ENCODE measurements around the gene ZNF343. TPM values are rescaled to one million over a fixed set of nuclear protein-coding genes. Genes with fewer than 3 reads are reported as not detected.
"Not testable (repeated sequence)": the region's sequence is repeated elsewhere in the genome, so short reads cannot be mapped to it uniquely, and the experiment has no call there.

Gene ZNF343
- total RNA-seq, 1 experiment from 2014 or later = 11.3 TPM

- DNase-seq (ENCODE audit: low spot score); in situ Hi-C loops (cut with HindIII; ENCODE audit: low sequenced_read_pairs): not testable (repeated sequence)
Observed at GRCh38 chr20:2522826-2523429, 14.2 kb upstream of the ZNF343 start.

GRCh38 chr20:2521369-2522305 is 12.9 kb upstream of the ZNF343 start:
- in situ Hi-C loops (cut with HindIII; ENCODE audit: low sequenced_read_pairs) = no loop called here
- DNase-seq (ENCODE audit: low spot score) = peak; percentile 47

GRCh38 chr20:2520617-2521016 is 11.9 kb upstream of the ZNF343 start:
- DNase-seq (ENCODE audit: low spot score) = no peak
- in situ Hi-C loops (cut with HindIII; ENCODE audit: low sequenced_read_pairs) = no loop called here

- in situ Hi-C loops (cut with HindIII; ENCODE audit: low sequenced_read_pairs) = no loop called here
- DNase-seq (ENCODE audit: low spot score) = no peak
Observed at GRCh38 chr20:2519115-2519809, 10.5 kb upstream of the ZNF343 start.

GRCh38 chr20:2518558-2518957 is 9.8 kb upstream of the ZNF343 start:
- no peak for DNase-seq (ENCODE audit: low spot score)
- in situ Hi-C loops (cut with HindIII; ENCODE audit: low sequenced_read_pairs) = no loop called here

- in situ Hi-C loops (cut with HindIII; ENCODE audit: low sequenced_read_pairs) = no loop called here
- DNase-seq (ENCODE audit: low spot score) = no peak
Observed at GRCh38 chr20:2518096-2518495, 9.4 kb upstream of the ZNF343 start.

- in situ Hi-C loops (cut with HindIII; ENCODE audit: low sequenced_read_pairs) = no loop called here
Observed at GRCh38 chr20:2516399-2516798, 7.7 kb upstream of the ZNF343 start.

GRCh38 chr20:2515203-2515602 is 6.5 kb upstream of the ZNF343 start:
- no peak for DNase-seq (ENCODE audit: low spot score)
- in situ Hi-C loops (cut with HindIII; ENCODE audit: low sequenced_read_pairs) = no loop called here

More at GRCh38 chr20:2516399-2516798, 7.7 kb upstream of the ZNF343 start:
- no peak for DNase-seq (ENCODE audit: low spot score)

GRCh38 chr20:2509794-2510193 is 1.1 kb upstream of the ZNF343 start:
- in situ Hi-C loops (cut with HindIII; ENCODE audit: low sequenced_read_pairs) = no loop called here
- DNase-seq (ENCODE audit: low spot score) = no peak

GRCh38 chr20:2509468-2509781 is 710 bp upstream of the ZNF343 start:
- in situ Hi-C loops (cut with HindIII; ENCODE audit: low sequenced_read_pairs) = no loop called here
- no peak for DNase-seq (ENCODE audit: low spot score)

- in situ Hi-C loops (cut with HindIII; ENCODE audit: low sequenced_read_pairs) = no loop called here
- peak; percentile 15 for DNase-seq (ENCODE audit: low spot score)
Observed at GRCh38 chr20:2507875-2508630, 662 bp downstream of the ZNF343 start.

GRCh38 chr20:2507464-2507863 is 1.3 kb downstream of the ZNF343 start:
- no peak for DNase-seq (ENCODE audit: low spot score)
- in situ Hi-C loops (cut with HindIII; ENCODE audit: low sequenced_read_pairs) = no loop called here

GRCh38 chr20:2506426-2506825 is 2.3 kb downstream of the ZNF343 start:
- DNase-seq (ENCODE audit: low spot score); in situ Hi-C loops (cut with HindIII; ENCODE audit: low sequenced_read_pairs): not testable (repeated sequence)

- in situ Hi-C loops (cut with HindIII; ENCODE audit: low sequenced_read_pairs); DNase-seq (ENCODE audit: low spot score): not testable (repeated sequence)
Observed at GRCh38 chr20:2504803-2505202, 3.9 kb downstream of the ZNF343 start.

- in situ Hi-C loops (cut with HindIII; ENCODE audit: low sequenced_read_pairs); DNase-seq (ENCODE audit: low spot score): not testable (repeated sequence)
Observed at GRCh38 chr20:2502808-2503384, 5.8 kb downstream of the ZNF343 start.

GRCh38 chr20:2485661-2486060 is 23.1 kb downstream of the ZNF343 start:
- in situ Hi-C loops (cut with HindIII; ENCODE audit: low sequenced_read_pairs) = no loop called here
- DNase-seq (ENCODE audit: low spot score) = no peak

- DNase-seq (ENCODE audit: low spot score) = no peak
- in situ Hi-C loops (cut with HindIII; ENCODE audit: low sequenced_read_pairs) = no loop called here
Observed at GRCh38 chr20:2485080-2485479, 23.6 kb downstream of the ZNF343 start.

GRCh38 chr20:2483504-2483903 is 25.2 kb downstream of the ZNF343 start:
- DNase-seq (ENCODE audit: low spot score) = no peak
- in situ Hi-C loops (cut with HindIII; ENCODE audit: low sequenced_read_pairs) = no loop called here

GRCh38 chr20:2480381-2480780 is 28.3 kb downstream of the ZNF343 start:
- in situ Hi-C loops (cut with HindIII; ENCODE audit: low sequenced_read_pairs) = no loop called here
- no peak for DNase-seq (ENCODE audit: low spot score)
